Epithelial cell of proximal tubule (primary cell): ENCODE measurements around the gene PLEKHH1. TPM values are rescaled to one million over a fixed set of nuclear protein-coding genes. Genes with fewer than 3 reads are reported as not detected.

ENCODE experiments used
- DNase-seq: peaks from one replicate; pipeline ENCODE4 v3.0.0-alpha.2; 2011; ENCODE audit warnings: low read depth
- H3K4me3 ChIP-seq: 2 replicates; pipeline ENCODE4 v1.5.1; 2011; ENCODE audit warnings: low read depth, mild to moderate bottlenecking, low read length
- CTCF ChIP-seq: conservative IDR thresholded peaks from 2 replicates; pipeline ENCODE4 v1.5.1; 2012; ENCODE audit warnings: low read depth, mild to moderate bottlenecking, low read length
- total RNA-seq: library from RNA; depleted of rRNA; stranded (reverse); fragments of >200 nt; gene quantifications from 2 replicates; pipeline ENCODE4 v1.2.3, GENCODE V29; 2015

Gene PLEKHH1
- total RNA-seq, 1 donor from 2014 or later, result 7.6 TPM

GRCh38 chr14:67569011-67569650 lies 36.0 kb downstream of the PLEKHH1 start:
- TF ChIP-seq CTCF, result no peak
- H3K4me3 ChIP-seq, result no peak overlapping the region
- DNase-seq, result no peak

GRCh38 chr14:67569651-67570290 lies 36.7 kb downstream of the PLEKHH1 start:
- no peak for DNase-seq
- H3K4me3 ChIP-seq, result no peak overlapping the region
- TF ChIP-seq CTCF, result no peak

GRCh38 chr14:67570453-67570852 lies 37.4 kb downstream of the PLEKHH1 start:
- no peak overlapping the region for H3K4me3 ChIP-seq
- DNase-seq, result no peak
- TF ChIP-seq CTCF, result no peak

DNA sequence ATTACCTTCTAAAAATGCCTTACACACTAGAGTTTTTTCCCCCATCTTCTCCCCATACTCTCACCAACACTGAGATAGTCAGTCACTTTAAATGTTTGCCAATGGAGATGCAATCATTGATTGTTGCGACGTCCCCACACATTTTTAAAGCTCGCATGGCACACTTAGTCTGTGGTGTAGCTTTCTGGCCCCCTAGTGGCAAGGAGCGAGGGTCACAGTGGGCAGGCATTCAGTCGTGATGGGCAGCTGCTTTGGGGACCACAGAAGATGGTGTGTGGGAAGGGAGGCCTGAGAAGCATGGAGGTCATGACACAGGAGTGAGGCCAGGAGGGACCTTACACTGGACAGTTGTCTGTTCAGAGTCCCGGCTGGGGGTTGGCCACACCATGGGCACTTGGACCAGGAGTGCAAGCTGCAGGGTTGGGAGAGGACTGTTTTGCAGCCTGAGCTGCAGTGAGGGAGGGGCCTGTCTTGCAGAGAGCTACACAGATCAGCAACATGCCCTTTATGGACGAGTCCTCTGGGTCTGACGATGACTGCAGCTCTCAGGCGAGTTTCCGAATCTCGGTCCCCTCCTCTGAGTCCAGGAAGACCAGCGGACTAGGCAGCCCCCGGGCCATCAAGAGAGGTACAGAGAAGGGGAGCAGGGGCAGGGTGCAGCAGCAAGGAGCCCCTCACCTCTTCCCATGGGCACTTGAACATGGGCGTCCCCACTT lies 38.3 kb downstream of the PLEKHH1 start:
- no peak overlapping the region for H3K4me3 ChIP-seq
- peak; percentile 97 for TF ChIP-seq CTCF
- no peak for DNase-seq

- no peak overlapping the region for H3K4me3 ChIP-seq
- TF ChIP-seq CTCF, result no peak
- no peak for DNase-seq
Observed at GRCh38 chr14:67571991-67572323, 38.9 kb downstream of the PLEKHH1 start.

DNA sequence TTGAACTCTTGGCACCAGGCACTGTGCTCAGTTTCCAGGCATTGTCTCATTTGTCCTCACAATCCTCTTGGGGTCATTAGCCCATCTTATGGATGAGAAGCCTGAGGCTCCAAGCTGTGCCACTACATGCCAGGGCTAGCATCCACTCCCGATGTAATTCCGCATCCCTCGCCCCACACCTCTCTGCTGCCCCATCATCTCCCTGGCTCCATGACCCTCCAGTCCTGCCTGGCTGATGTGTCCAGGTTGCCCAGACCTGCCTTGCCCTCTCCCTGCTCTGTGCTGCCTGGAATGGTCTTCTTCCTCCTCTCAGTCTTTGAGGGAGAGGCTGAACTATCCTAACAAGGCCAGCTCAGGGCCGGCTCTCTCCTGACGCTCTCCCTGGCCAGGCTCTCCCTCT lies 39.5 kb downstream of the PLEKHH1 start:
- no peak for TF ChIP-seq CTCF
- H3K4me3 ChIP-seq, result no peak overlapping the region

More for the DNA sequence above, 39.5 kb downstream of the PLEKHH1 start:
- no peak for DNase-seq
